Activated CD4-positive, CD25-positive, alpha-beta regulatory T cell treated with anti-CD3 and anti-CD28 coated beads, Interleukin-2, amount 50 U/mL, for 72 hours (primary cell): Measurements from ENCODE around the gene RCN1.
"Not testable (repeated sequence)": the region's sequence is repeated elsewhere in the genome, so short reads cannot be mapped to it uniquely, and the experiment has no call there.

ENCODE experiments used
- DNase-seq: peaks from one replicate; pipeline ENCODE4 v3.0.0; 2021

Gene RCN1

DNA sequence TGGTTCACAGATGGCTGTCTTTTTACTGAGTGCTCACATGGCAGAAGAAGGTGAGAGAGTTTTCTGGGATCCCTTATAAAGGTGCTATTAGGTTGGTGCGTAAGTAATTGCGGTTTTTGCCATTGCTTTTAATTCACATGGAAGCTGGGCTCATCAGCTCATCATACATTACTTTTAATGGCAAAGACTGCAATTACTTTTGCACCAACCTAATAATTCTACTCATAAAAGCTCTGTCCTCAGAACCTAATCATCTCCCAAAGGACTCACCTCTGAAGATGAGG lies 23.0 kb downstream of the RCN1 start:
- no peak for DNase-seq

DNA sequence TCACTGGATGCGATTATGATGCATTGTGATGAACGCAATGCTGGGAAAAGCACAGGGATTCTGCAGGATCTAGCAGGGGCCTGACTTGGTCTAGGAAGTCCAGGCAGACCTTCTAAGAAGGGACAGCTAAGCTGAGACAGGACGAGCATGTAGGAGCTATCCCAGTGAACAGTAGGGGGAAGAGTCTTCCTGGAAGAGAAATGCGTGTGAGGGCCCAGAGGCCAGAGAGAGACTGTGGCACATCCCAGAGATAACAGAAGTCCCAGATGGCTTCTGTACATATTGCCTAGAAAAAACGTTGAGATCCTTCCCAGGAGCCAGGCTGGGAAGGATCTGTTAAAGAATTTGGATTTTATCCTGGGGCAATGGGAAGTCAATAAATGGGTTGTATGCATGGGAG lies 24.6 kb downstream of the RCN1 start:
- no peak for DNase-seq

DNA sequence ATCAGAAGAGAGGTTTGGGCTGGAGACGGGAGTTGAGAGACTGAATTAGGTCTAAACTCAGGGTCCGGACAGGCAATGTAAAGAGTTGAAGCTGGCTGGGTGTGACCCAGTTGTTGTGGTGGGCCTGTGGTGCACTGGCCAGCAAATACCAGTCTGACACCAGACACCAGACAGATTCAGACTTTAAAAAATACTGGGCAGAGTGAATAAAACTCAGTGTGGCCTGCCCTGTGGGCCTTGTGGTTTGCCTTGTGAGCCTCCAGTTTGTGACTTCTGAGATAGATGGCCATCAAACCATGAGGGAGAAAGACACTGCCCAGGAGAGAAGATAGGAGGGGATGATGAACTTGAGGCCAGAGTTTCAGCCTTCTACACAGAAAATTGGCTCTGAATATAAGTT lies 25.8 kb downstream of the RCN1 start:
- no peak for DNase-seq

DNA sequence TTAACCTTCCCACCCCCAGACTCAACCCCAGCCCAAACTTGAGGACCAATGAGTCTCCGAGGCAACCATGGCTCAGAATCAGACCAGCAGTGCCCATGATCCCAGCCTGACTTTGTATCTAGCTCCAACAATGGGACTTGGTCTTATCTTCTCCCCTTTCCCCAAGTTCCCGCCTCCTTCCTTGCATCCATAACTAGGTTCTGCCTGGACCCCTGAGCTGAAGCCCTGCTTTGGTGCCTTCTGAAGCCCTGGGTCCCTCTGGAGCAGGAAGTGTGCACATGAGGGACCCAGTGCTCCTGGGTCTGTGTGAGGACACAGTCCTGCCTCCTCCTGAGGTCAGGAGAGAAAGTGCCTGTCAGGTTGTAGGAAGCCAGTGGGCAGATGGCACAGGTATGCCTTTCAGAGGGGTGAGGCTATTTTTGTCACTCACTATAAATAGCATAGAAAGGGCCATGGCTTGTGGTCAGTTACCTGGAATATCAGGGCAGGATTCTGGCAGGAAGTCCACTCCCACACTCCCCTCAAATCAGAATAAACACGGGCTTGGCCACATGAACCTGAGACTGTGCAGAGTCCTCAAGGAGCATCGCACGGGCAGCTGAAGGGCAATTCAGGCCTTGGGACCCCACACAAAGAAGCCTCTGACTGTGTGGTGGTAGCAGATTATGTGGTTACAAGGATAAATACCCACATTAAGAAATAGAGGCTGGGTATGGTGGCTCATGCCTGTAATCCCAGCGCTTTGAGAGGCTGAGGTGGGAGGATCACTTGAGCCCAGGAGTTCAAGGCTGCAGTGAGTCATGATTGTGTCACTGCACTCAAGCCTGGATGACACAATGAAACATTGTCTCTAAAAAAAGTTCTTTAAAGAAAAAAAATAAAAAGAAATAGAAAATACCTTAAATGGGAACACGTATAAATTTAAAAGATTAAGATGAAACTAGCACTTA lies 27.4 kb downstream of the RCN1 start:
- no peak for DNase-seq

DNA sequence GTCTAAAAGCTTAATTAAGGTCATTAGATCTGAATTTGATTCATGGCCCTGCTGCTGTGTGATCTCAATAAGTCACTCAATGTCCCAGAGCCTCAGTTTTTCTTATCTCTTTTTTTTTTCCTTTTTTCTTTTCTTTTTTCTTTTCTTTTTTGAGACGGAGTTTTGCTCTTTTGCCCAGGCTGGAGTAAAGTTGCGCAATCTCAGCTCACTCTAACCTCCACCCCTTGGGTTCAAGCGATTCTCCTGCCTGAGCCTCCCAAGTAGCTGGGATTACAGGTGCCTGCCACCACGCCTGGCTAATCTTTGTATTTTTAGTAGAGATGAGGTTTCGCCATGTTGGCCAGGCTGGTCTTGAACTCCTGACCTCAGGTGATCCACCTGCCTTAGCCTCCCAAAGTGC lies 28.3 kb downstream of the RCN1 start:
- DNase-seq, result not testable (repeated sequence)

DNA sequence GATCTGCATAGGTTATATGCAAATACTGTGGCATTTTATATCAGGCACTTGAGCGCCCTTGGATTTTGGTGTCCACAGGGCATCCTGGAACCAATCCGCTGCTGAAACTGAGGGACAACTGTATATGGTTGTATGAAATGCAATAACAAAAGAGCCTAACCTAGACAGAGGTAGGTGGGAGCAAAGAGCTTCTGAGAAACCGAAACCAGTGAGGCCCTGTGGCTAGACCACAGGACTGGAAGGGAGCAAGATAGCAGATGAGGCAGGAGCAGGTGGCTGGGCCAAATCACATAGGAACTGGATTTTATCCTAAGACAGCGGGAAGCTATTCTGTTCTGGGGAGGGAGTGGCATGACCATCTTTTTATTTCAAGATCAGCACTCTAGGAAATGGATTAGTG lies 30.1 kb downstream of the RCN1 start:
- DNase-seq, result no peak

DNA sequence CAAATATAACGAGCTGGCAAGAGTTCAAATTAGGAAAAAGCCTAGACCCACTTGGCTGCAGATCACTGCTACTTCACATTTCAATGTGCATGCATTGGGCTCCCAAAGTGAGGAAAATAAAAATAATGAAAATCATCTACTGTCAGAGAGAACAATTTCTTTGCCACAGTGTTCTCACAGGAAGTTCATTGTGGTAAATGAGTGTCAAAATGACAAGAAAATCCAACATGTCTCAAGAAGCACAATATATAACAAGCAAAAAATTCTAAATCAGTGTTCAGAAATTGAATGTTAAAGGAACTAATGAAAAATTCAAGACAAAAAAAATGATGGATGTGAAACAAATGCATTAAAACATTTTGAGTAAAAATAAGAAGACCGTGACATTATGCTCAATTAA lies 31.3 kb downstream of the RCN1 start:
- no peak for DNase-seq

DNA sequence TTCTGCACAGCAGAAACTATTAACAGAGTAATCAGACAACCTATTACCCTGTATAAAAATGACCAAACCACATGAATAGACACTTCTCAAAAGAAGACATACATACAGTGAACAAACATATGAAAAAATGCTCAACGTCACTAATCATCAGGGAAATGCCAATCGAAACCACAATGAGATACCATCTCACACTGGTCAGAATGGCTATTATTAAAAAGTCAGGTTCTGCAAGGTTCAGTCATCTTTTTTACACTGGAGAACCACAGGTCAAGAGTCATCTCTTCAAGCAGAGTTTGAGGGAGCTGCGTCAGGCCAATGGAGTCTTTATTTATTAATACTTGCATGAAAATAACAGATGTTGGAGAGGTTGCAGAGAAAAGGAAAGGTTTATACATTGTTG lies 40.4 kb downstream of the RCN1 start:
- DNase-seq, result no peak

DNA sequence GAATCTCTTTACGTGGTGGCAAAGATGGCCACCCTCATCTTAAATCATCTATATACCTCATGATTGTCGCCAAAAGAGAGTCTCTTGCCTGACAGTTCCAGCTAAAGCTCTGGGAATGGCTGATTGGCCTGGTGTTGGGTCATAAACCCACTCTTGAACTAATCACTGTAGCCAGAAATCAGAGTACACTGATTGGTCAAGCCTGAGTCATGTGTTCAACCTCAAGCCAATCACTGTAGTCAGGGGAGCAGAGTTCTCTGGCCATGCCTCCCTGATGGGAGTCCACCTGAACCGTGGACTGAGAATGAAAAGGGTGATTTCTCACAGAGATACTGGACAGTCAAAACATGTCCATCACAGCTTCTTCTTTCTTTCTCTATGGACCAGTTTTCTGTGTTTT lies 45.8 kb downstream of the RCN1 start:
- DNase-seq, result no peak

DNA sequence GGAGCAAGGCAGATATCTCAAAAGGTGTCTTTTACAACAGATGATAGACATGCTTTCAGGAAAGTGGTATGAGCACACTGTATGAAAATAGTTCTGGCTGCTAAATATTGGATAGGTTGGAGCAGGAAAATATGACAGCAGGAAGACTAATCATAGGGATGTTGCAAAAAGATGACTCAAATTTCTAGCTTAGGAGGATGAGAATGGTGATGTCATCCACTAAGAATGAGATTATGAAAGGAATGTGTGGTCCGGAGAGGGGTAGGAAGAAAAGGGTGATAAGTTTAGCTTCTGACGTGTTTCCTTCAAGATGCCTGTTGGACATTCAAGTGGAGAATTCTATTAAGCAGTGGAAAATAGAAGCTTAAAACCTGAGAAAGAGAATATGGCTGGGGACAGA lies 46.4 kb downstream of the RCN1 start:
- no peak for DNase-seq

DNA sequence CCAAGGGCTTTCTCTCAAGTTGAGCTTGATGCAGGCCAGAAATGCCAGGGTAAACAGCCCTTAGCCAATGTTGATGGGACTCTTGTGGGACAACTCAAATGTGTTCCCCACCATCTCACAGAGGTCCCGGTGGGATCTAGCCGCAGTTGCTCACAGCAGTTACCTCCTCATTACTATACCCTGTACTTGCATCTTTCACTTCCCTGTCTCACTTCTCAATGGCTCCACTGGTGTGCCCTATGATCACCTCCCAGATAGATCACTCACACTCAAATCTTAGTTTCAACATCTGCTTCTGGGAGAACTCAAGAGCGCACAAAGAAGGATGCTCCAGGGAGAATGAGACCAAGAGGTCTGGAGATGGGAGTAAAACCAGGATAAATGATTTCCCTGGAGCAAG lies 47.0 kb downstream of the RCN1 start:
- DNase-seq, result no peak

DNA sequence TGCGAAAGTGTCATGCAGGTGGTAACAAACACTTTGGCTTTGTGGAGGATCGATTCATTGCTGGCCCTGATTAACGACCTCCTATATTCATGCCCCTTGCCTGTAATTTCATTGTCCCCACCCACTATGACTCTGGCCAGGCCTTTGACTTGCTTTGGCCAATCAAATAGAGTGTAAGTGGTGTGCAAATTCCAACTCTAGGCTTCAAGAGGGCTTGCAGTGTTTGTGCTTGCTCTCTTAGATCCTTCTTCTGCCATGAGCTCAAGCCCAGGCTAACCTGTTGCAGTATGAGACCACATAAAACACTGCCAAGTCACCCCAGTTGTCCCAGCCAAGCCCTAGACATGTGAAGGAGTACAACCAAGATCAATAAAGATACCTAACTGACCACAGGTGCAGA lies 48.0 kb downstream of the RCN1 start:
- no peak for DNase-seq

DNA sequence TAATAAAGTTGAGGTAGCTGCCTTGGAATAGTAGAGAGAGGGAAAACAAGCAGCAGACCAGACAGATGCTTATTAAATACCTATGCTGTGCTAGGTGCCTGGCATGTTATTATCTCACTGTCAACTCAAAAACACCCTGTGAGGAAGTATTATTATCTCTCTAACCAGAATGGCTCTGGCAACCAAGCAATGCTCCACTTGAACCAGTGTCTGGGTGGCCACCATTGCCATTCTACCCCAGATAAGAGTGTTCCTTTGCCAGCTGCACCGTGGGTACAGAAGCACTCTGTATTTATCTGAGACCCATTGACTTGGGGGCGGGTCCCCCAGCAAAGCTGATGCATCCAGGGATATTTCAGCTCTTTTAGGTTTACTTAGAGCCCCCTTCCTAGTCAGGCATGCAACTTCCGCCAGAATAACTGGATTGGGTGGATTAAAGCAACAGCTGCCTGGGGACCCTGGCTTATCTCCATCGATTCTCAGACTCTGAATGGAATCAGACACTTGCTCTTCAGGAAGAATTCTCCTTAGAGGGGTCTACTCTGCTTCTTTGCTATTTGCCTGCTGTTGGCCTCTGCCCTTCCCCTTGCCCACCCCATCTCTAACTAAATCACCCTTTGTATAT lies 49.1 kb downstream of the RCN1 start:
- DNase-seq, result no peak

DNA sequence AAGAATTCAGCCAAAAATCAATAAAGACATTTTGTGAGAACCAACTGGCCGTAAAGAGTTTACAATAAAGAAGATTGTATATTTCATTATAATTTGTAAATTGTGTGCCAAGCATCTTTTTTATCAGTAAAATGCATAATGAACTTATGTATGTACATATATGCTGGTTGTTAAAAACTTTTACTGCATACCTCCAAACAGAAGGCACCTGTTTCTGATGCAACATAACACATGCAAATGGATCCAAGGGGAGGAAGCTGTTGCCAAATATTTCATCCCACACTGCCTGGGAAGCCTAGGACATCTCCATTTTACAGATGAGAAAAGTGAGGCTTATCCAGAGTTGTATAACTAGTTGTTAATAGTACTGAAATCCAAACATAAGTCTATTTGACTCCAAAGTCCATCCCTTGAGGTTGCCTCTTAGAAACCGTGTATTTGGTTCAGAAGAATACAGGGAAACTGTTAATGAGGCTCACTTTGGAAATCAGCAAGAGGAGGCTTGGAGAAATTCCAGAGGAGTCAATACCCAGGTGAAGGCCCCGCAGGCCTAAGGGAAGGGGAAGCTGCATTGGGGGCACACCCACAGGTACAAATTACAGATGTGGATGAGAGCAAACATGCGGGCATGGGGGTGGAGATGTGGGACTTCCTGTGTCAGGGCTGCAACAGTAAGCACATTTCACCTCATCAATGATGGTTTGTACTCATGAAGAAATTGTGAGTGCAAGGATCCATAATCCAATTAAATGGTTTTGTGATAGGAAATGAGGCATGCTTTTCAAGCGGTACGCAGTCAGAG lies 51.1 kb downstream of the RCN1 start:
- no peak for DNase-seq

DNA sequence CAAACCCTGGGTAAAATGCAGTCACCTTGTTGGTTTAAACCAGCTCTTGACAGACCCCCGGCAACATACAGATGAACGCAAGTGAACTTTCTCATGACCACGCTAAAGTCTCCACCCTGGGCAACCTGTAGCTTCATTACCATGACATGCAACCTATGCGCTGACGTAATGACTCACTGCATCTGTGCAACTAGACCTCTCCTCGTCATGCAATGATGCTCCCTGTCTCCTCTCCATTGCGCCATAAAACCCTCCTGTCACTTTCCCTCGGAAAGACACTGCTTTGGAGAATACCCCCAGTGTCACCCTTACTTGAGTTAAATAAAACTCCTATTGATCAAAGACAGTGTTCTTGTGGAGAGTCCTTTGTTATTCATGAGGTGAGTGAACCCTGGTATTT lies 52.5 kb downstream of the RCN1 start:
- DNase-seq, result no peak

DNA sequence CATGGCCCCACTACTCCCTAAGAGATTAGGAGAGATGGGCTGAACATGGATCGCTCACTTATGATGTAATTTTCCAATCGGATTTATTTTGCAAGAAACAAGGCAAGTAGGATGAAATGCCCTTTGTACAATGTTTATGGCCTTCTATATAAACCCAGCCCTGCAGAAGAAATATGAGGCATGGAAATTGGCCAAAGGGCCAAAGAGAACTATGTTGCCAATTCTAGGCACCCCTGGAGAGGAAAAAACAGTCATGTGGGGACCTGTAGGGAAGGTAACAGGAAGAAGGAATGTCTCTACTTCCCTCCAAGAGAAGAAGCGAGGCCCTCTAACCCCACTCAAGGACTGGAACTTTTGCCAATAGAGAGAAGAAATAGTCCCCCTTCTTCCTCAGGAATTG lies 54.4 kb downstream of the RCN1 start:
- no peak for DNase-seq

DNA sequence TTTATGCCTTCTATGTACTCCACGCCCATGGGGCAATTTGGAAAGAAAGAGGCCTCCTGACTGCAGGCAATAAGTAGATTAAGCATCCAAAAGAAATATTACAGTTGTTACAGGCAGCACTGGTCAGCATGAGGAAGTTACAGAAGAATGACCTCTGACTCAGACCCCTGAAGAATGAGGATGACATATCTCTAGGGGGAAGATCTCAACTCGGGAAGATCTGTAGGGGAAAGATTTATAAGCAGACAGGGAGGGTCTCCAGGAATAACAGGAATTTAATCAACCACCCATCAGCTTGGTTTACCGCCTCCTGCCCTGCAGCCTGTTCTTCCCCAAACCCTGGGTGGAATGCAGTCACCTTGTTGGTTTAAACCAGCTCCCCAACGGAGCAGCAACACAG lies 58.0 kb downstream of the RCN1 start:
- DNase-seq, result no peak

DNA sequence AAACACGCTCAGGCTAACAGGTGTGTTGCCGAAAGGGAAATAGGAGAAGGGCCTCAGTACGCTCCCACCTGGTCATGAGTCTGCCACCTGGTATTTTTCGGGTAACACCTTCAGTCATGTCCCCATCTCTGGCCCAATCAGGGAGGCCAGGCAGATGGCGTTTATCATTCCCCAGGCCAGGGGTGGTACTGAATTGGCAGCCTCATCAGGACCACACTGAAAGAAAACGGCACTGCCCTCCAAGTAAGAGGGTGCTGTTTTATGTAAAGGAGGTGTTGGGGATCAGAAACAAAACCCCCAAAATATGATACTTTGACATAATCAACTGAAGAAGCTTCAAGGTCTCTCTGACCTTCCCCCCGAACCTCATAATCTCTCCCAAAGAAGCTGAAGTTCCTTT lies 58.9 kb downstream of the RCN1 start:
- no peak for DNase-seq

DNA sequence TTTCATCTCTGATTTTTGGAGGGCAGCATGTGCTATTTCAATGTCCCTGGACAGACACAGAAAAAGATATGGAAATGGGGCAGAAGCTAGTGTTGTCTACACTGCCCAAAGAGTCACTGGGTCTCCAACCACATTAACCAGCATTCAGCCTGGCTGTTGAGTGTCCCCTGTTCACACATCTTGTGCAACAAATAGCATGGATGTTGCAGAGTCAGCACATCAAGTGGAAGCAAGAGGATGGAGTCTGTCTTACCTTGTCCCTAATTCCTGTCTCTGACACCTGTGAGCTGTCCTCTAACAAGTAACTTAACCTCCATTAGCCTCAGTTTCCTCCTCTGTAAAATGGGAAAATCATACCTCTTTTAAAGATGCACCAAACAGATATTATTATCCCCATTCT lies 60.2 kb downstream of the RCN1 start:
- DNase-seq, result no peak

DNA sequence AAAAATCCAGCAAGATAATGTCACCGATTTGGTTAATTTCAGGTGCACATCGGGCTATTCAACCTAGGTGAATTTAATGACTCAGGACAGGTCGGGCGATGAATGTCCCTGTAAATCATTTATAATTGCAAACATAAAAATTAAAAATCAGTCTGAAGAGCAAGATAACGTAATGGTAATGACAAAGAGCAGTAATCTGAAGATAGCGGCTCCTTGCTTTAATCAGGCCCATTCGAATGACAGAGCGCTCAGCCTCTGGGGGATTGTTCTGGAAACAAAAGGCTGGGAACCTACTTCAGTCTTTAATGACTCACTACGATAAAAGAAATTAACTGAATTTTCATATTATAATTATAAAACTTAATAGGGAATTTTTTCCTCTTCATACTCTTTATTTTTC lies 61.3 kb downstream of the RCN1 start:
- no peak for DNase-seq

DNA sequence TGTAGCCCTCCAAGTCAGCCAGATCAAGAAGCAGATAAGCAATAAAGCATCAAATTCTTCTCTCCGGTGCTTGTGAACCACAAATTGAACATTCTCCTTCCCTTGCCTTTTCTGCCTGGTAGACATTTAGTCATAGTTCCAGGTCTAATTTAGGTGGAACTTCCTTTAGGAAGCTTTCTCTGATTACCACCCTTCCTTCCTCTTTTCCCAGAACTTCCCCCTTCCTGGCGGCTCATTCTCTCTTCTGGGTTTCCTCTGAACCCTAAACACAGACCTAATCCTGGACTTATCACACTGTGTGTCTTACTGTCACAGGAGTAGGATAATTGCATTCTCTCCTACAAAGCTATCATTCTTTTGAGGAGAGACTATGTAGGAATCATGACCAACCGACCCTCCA lies 61.9 kb downstream of the RCN1 start:
- DNase-seq, result no peak

DNA sequence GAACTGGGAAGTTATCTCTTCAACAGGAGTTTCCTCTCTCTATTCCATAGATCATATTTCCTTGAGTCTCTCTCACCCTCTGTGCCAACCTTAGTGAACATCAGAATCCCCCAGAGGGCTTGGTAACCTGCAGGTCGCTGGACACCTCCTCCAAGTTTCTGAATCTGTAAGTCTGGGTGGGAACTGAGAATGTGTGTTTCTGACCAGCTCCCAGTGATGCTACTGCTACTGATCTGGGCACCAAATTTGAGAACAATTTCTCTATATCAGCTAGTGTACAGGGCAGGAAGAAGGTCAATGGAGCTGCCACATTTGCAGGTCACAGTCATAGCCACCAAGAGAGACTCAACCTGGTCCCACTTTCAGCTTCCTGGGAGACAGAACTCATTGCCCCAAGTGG lies 62.9 kb downstream of the RCN1 start:
- DNase-seq, result no peak

DNA sequence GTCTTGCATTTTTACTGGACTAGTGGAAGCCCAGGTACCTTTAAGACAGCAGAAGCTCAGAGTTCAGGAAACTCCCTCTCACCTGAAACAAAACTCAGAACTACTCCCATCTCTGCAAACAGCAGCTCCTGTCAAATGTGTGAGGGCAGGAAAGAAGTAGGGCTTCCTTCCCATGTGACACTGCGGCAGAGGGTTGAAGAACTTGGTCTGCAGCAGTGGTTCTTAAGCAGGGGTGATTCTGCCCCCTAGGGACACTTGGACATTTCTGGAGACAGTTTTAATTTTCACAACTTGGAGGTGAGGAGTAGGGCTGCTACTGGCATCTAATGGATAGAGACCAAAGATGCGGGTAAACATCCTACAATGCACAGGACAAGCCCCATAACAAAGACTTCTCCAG lies 63.4 kb downstream of the RCN1 start:
- DNase-seq, result no peak
